ENCODE data around the gene EXOC4.
"Not testable (repeated sequence)": the region's sequence is repeated elsewhere in the genome, so short reads cannot be mapped to it uniquely, and the experiment has no call there.

The EXOC4 gene

DNA sequence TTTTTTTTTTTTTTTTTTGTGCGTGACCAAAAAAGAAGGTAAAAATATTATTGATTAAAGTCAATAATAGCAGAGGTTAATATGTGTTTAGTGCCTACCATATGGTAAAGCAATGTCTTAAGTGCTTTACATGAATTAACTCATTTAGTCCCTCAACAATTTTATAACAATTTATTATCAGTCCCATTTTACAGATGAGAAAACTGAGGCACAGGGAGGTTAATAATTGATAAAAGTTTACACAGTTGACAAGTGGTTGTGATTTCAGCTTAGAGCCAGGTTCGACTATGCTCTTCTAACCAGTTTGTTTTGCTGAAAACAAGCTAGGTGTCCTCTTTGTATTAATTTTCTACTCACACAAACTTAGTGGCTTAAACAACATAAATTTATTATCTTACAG, 67.0 kb downstream of the EXOC4 start:
- H3K27ac Mint-ChIP-seq: no peak overlapping the region
- H3K9me3 Mint-ChIP-seq: peaks cover 7% of the 10 kb centered on the region
- peaks cover 27% of the 10 kb centered on the region for H3K36me3 Mint-ChIP-seq
- H3K4me1 Mint-ChIP-seq: peaks cover 7% of the 10 kb centered on the region
- DNase-seq (ENCODE audit: low spot score in 2 of 2) (no peak), ATAC-seq (no peak)
- no peak overlapping the region for H3K4me3 Mint-ChIP-seq

DNA sequence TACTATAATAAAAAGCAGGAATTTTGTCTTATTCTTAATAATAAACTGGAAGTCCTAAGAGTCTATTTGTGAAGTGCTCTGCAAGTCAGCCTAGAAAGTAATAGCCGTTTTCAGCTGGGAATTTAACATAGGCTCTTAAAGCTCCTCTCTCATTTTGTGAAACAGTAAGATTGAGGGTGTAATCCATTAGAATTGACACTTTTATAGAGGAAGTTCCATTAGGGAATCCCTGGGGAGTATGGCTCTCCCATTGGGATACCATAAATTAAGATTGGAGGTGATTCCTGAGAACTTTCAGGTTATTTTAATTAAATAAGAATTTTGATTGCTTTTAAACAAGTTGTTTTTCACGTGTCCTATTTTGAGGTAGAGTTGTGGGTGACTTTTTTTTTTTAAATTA, 68.0 kb downstream of the EXOC4 start:
- ATAC-seq: no peak
- Mint-ChIP-seq H3K4me3 (no peak overlapping the region), H3K27ac (no peak overlapping the region), H3K36me3 (peaks cover 27% of the 10 kb centered on the region), H3K9me3 (peaks cover 12% of the 10 kb centered on the region), H3K4me1 (peaks cover 7% of the 10 kb centered on the region)
- no peak for DNase-seq (ENCODE audit: low spot score in 2 of 2)

DNA sequence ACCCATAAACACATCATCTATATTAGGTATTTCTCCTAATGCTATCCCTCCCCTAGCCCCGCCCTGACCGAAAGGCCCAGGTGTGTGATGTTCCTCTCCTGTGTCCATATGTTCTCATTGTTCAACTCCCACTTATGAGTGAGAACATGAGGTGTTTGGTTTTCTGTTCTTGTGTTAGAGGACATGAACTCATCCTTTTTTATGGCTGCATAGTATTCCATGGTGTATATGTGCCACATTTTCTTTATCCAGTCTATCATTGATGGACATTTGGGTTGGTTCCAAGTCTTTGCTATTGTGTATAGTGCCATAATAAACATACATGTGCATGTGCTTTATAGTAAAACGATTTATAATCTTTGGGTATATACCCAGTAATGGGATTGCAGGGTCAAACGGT, 68.5 kb downstream of the EXOC4 start:
- H3K4me1 Mint-ChIP-seq, H3K4me3 Mint-ChIP-seq: not testable (repeated sequence)

DNA sequence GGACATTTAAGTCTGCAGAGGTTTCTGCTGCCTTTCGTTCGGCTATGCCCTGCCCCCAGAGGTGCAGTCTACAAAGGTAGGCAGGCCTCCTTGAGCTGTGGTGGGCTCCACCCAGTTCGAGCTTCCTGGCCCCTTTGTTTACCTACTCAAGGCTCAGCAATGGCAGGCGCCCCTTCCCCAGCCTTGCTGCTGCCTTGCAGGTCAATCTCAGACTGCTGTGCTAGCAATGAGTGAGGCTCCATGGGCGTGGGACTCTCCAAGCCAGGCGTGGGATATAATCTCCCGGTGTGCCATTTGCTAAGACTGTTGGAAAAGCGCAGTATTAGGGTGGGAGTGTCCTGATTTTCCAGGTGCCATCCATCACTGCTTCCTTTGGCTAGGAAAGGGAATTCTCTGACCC, 73.9 kb downstream of the EXOC4 start:
- DNase-seq (ENCODE audit: low spot score in 2 of 2); ATAC-seq; H3K4me3 Mint-ChIP-seq; H3K27ac Mint-ChIP-seq: not testable (repeated sequence)
- H3K36me3 Mint-ChIP-seq: peaks cover 12% of the 10 kb centered on the region
- H3K4me1 Mint-ChIP-seq: peaks cover 29% of the 10 kb centered on the region
- peaks cover 15% of the 10 kb centered on the region for H3K9me3 Mint-ChIP-seq

More for the DNA sequence above, 68.5 kb downstream of the EXOC4 start:
- DNase-seq (ENCODE audit: low spot score in 2 of 2); ATAC-seq; H3K27ac Mint-ChIP-seq: not testable (repeated sequence)
- Mint-ChIP-seq H3K36me3 (peaks cover 27% of the 10 kb centered on the region), H3K9me3 (peaks cover 13% of the 10 kb centered on the region)

DNA sequence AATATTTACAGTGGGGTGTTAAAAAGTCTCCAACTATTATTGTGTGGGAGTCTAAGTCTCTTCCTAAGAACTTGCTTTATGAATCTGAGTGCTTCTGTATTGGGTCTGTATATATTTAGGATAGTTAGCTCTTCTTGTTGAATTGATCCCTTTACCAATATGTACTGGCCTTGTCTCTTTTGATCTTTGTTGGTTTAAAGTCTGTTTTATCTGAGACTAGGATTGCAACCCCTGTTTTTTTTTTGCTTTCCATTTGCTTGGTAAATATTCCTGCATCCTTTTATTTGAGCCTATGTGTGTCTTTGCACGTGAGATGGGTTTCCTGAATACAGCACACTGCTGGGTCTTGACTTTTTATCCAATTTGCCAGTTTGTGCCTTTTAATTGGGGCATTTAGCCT, 75.1 kb downstream of the EXOC4 start:
- ATAC-seq: not testable (repeated sequence)

DNA sequence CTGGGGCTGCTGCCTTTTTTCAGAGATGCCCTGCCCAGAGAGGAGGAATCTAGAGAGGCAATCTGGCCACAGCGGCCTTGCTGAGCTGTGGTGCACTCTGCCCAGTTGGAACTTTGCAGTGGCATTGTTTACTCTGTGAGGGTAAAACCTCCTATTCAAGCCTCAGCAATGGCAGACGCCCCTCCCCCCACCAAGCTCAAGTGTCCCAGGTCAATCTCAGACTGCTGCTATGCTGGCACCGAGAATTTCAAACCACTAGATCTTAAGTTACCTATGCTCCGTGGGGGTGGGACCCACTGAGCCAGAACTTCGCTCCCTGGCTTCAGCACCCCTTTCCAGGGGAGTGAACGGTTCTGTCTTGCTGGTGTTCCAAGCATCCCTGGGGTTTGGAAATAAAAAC, 77.2 kb downstream of the EXOC4 start:
- H3K9me3 Mint-ChIP-seq: peaks cover 10% of the 10 kb centered on the region
- no peak overlapping the region for H3K4me3 Mint-ChIP-seq
- no peak for DNase-seq (ENCODE audit: low spot score in 2 of 2)
- peaks cover 22% of the 10 kb centered on the region for H3K4me1 Mint-ChIP-seq
- no peak for ATAC-seq
- H3K36me3 Mint-ChIP-seq: peaks cover 5% of the 10 kb centered on the region
- no peak overlapping the region for H3K27ac Mint-ChIP-seq

More for the DNA sequence above, 75.1 kb downstream of the EXOC4 start:
- not testable (repeated sequence) for H3K27ac Mint-ChIP-seq; H3K4me3 Mint-ChIP-seq; DNase-seq (ENCODE audit: low spot score in 2 of 2)
- H3K36me3 Mint-ChIP-seq: peaks cover 12% of the 10 kb centered on the region
- peaks cover 29% of the 10 kb centered on the region for H3K4me1 Mint-ChIP-seq
- peaks cover 15% of the 10 kb centered on the region for H3K9me3 Mint-ChIP-seq

DNA sequence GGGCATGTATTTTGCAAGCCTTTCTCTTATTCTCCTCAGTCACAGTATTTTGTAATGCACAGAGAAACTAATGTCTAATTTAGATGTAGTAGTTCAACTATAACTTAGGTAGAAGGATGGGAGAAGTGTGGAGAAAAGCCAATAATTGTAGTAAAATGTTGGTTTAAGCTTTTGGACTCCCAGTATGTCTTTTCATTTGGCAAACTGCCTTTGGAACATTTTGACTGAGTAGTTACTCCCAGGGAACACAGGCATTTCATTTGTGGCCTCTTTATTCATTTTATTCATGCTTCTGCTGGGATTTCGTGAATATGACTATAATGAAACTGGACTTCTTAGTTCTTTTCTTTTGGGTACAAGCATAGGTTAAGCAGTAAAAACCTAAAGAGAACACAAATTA, 79.0 kb downstream of the EXOC4 start:
- Mint-ChIP-seq H3K27ac (no peak overlapping the region), H3K4me3 (no peak overlapping the region), H3K9me3 (peaks cover 7% of the 10 kb centered on the region), H3K4me1 (peaks cover 22% of the 10 kb centered on the region), H3K36me3 (peaks cover 5% of the 10 kb centered on the region)
- DNase-seq (ENCODE audit: low spot score in 2 of 2): no peak
- ATAC-seq: no peak

DNA sequence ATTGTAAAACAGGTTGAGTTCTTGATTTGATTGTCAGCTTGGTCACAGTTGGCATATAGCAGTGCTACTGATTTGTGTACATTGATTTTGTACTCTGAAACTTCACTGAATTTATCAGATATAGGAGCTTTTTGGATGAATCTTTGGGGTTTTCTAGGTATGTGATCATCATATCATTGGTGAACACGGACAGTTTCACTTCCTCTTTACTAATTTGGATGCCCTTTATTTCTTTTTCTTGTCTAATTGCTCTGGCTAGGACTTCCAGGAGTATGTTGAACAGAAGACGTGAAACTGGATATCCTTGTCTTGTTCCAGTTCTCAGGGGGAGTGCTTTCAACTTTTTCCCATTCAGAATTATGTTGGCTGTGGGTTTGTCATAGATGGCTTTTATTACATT, 86.9 kb downstream of the EXOC4 start:
- Mint-ChIP-seq H3K36me3 (peaks cover 27% of the 10 kb centered on the region), H3K27ac (no peak overlapping the region), H3K4me3 (no peak overlapping the region), H3K4me1 (peaks cover 16% of the 10 kb centered on the region), H3K9me3 (peaks cover 40% of the 10 kb centered on the region)
- no peak for ATAC-seq
- DNase-seq (ENCODE audit: low spot score in 2 of 2): no peak

DNA sequence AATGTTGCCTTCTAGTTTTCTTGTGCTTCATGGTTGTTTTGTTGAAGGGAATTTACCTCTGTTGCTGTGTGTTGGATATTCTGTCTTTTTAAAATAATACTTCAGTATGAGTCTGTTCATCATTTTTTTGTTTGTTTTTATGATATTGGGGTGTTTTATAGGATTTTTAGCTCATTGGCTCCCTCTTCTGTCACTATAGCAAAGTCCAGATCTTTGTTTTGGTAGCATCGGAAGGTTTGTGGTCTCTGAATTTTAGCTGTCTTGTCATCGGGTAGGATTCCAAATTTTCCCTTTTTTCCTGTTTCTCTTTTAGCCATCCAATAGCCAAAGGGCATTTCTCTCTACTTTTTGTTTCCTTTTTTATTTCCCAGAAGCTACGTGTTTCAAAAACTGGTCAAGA, 91.4 kb downstream of the EXOC4 start:
- Mint-ChIP-seq H3K4me3 (no peak overlapping the region), H3K4me1 (peaks cover 27% of the 10 kb centered on the region), H3K36me3 (peaks cover 16% of the 10 kb centered on the region), H3K27ac (no peak overlapping the region), H3K9me3 (peaks cover 33% of the 10 kb centered on the region)
- no peak for DNase-seq (ENCODE audit: low spot score in 2 of 2)
- no peak for ATAC-seq

DNA sequence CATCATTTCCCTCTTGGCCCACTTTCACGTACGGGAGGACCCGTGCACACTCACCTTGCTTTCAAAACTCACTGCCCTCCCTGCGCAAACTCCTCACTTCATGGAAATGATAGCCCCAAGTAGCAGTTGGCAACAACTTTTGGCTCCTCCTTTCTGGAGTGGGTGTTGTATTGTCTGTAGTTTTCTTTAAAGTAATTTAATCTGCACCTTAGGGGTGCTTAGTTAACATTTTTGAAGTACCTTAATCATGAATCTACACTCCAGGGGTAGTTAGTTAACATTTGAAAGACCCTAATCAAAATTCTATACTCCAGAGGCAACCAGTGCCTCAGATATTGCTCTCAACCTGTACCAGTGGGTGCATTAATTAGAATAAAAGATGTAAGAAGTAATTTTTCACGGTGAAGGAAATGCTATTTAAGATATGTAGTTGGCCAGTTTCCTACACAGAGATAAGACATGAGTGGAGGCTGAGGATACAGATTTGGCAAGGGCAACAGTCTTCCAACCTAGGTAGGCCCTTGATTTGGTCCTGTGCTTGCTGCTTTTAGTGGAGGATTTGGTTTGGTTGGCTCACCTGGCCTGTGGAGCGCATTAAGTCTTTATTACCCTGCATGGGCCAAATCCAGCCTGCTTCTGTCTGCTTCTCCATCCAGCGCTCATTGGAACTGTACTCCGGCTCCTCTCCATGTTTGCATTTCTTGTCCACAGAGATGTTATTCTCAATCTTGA, 93.0 kb downstream of the EXOC4 start:
- Mint-ChIP-seq H3K4me1 (peaks cover 30% of the 10 kb centered on the region), H3K27ac (no peak overlapping the region), H3K4me3 (no peak overlapping the region), H3K36me3 (peaks cover 15% of the 10 kb centered on the region), H3K9me3 (peaks cover 19% of the 10 kb centered on the region)
- DNase-seq (ENCODE audit: low spot score in 2 of 2): no peak
- no peak for ATAC-seq

DNA sequence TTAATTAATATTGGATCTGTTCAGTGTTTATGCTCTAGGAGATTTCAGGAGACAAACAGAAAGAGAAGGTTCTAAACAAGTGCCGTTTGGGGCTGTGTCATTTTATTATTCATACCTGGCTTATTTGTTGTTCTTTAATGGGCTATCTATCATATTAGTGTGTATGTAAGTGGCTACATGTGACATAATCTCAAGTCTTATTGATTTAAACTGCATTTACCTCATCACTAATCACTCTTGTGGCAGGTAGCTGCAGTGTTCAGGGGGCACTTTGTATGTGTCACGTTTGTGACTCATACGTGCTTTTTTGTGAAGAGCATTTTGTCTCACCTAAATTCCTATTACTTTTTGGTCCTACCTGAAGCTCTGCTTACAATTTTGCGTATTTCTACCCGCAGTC, 95.4 kb downstream of the EXOC4 start:
- Mint-ChIP-seq H3K4me1 (peaks cover 30% of the 10 kb centered on the region), H3K4me3 (no peak overlapping the region), H3K27ac (no peak overlapping the region), H3K9me3 (peaks cover 15% of the 10 kb centered on the region), H3K36me3 (peaks cover 15% of the 10 kb centered on the region)
- DNase-seq (ENCODE audit: low spot score in 2 of 2) (no peak), ATAC-seq (no peak)

DNA sequence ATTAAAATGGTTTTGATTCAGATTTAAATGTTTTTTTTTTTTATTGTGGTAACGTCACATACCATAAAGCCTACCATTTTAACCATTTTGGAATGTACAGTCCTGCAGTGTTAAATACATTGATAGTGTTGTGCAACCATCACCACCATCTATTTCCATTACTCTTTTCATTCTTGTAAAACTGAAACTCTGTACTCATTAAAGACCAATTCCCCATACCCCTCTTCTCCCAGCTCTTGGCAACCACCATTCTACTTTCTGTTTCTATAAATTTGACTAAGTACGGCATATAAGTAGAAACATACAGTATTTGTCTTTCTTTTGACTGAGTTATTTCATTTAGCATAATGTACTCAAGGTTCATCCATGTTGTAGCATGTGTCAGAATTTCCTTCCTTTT, 96.2 kb downstream of the EXOC4 start:
- Mint-ChIP-seq H3K27ac (no peak overlapping the region), H3K4me1 (peaks cover 26% of the 10 kb centered on the region), H3K9me3 (peaks cover 19% of the 10 kb centered on the region), H3K36me3 (peaks cover 11% of the 10 kb centered on the region), H3K4me3 (no peak overlapping the region)
- ATAC-seq: no peak
- DNase-seq (ENCODE audit: low spot score in 2 of 2): no peak

DNA sequence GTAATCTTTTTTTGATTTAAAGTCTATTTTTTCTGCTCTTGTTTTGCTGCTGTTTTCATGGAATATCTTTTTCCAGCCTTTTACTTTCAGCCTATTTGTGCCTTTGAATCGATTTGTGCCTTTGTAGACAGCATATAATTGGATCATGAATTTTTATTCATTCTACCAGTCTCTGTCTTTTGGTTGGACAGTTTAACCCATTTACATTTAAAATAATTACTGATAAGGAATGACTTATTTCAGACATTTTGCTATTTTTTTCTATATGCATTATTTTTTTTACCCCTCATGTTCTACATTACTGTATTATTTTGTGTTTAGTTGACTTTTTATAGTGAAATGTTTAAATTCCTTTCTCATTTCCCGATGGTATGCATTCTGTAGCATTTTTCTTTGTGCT, 99.6 kb downstream of the EXOC4 start:
- no peak for ATAC-seq
- no peak overlapping the region for H3K4me3 Mint-ChIP-seq
- peaks cover 19% of the 10 kb centered on the region for H3K9me3 Mint-ChIP-seq
- peaks cover 15% of the 10 kb centered on the region for H3K4me1 Mint-ChIP-seq
- no peak overlapping the region for H3K27ac Mint-ChIP-seq
- DNase-seq (ENCODE audit: low spot score in 2 of 2): no peak
- peaks cover 16% of the 10 kb centered on the region for H3K36me3 Mint-ChIP-seq

DNA sequence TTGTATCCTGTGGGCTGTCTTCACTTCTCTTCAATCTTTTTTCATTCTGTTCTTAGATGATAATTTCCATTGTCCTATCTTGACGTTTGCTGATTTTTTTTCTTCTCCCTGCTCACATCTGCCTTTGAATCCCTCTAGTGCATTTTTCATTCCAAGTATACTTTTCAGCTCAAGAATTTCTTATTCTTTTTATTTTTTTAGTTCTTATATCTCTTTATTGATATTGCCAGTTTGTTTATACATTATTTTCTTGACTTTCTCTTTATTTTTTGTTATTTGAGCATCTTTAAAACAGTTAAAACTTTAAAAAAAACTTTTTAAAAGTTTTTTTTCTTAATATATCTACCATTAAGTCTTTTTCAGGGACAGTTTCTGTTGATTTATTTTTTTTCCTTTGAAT, 100.9 kb downstream of the EXOC4 start:
- Mint-ChIP-seq H3K27ac (no peak overlapping the region), H3K4me1 (peaks cover 15% of the 10 kb centered on the region), H3K9me3 (peaks cover 19% of the 10 kb centered on the region), H3K4me3 (no peak overlapping the region), H3K36me3 (peaks cover 16% of the 10 kb centered on the region)
- DNase-seq (ENCODE audit: low spot score in 2 of 2) (no peak), ATAC-seq (no peak)

DNA sequence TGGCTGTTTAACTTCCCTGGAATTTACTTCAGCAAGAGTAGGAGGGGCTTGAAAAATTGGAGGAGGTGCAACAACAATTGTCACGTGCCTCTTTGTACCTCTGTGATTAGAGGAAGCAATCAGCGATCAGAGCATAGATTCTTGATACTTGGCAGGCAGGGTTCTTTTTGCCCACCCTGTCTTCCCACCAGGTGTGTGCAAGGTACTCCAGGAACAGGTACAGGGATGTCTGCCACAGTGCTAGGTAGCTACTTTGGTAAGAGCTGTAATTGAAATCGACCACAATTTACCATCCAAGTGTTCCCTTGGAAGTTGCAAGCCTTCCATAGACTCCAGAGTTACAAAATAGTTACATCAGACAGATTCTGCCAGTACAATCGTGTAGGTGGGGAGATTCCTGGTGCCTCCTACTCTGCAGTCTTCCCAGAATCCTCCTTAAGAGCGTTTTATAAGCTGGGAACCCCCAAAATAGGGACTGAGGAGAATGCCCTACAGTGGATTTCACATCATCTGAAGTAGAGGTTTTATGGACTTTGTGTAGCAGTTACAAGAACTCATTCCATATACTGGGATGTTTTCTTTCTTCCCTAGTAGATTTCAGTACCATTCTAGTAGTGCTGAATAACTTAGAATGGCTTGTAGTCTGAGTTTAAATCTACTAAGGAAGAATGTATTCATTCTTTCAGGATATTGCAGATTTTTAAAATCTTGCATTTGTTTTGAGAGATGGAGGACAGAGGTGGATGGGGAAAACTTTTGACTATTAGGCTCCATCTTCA, 101.9 kb downstream of the EXOC4 start:
- DNase-seq (ENCODE audit: low spot score in 2 of 2) (no peak), ATAC-seq (no peak)
- no peak overlapping the region for H3K4me3 Mint-ChIP-seq
- H3K36me3 Mint-ChIP-seq: peaks cover 15% of the 10 kb centered on the region
- H3K9me3 Mint-ChIP-seq: peaks cover 16% of the 10 kb centered on the region
- H3K4me1 Mint-ChIP-seq: peaks cover 8% of the 10 kb centered on the region
- no peak overlapping the region for H3K27ac Mint-ChIP-seq

DNA sequence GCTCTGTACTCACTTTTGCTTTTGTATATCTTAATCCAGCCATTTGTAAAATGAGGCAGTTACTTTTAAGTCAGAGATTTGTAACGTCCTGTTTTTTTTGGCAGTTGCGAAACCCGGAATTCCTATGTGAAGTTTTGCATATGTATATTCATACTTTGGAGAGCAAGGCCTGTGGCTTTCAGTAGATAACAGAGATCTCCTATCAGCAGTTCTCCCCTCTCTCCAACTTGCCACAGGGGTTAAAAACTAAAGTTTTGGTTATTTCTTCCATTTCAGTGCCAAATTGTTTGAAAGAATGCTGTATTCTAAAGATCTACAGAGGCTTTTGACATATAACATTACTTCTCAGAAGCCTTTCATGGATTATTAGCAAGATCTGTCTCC, 102.4 kb downstream of the EXOC4 start:
- Mint-ChIP-seq H3K4me3 (no peak overlapping the region), H3K4me1 (peaks cover 2% of the 10 kb centered on the region), H3K36me3 (peaks cover 9% of the 10 kb centered on the region), H3K9me3 (peaks cover 16% of the 10 kb centered on the region), H3K27ac (no peak overlapping the region)
- ATAC-seq (no peak), DNase-seq (ENCODE audit: low spot score in 2 of 2) (no peak)

Data from stimulated activated effector memory CD8-positive, alpha-beta T cell treated with anti-CD3 and anti-CD28 coated beads, Interleukin-12 subunit alpha, Interleukin-12 subunit beta, amount 100 ng/mL, for 72 hours (primary cell).